Fibroblast of skin of back (primary cell): ENCODE measurements around the gene PIGM.

Experiments used
- DNase-seq: peaks from one replicate; pipeline ENCODE4 v3.0.0-alpha.2; 2013

Gene PIGM

GRCh38 chr1:159986531-159986930 lies 45.3 kb downstream of the PIGM start:
- no peak for DNase-seq

DNA sequence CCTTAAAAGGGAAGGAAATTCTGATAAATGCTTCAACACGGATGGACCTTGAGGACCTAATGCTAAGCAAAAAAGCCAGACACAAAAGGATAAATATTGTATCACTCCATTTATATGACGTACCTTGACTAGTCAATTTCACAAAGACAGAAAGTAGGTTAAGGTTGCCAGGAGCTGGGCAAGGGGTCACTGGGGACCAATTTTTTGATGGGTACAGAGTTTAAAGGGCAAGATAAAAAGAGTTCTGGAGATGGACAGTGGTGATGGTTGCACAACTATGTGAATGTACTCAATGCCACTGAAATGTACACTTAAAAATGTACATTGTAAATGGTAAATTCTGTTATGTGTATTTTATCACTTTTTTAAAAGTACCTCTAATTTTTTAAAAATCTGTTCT lies 45.7 kb downstream of the PIGM start:
- no peak for DNase-seq

DNA sequence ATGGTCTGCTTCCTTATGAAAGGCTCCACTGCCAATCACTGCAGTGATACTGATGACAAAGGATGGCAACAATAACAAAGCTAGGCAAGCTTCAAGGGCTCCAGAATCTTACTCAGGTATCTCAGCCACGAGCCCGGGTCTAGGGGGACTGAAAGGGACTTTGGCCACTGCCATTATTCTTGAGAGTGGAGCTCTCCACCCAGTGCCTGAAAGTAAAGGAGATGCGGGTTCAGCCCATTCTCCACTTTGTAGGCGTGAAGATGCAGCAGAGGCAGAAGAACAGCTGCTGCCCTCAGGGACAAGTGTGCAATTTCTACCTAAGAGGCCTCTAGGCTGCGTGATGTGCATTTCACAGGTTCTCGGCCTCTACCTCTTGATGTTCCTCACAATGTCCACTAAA lies 46.3 kb downstream of the PIGM start:
- DNase-seq = no peak

- DNase-seq = no peak
Observed at GRCh38 chr1:159983681-159984080, 48.1 kb downstream of the PIGM start.

- no peak for DNase-seq
Observed at GRCh38 chr1:159982280-159982679, 49.5 kb downstream of the PIGM start.

- no peak for DNase-seq
Observed at GRCh38 chr1:159981351-159982055, 50.3 kb downstream of the PIGM start.

GRCh38 chr1:159980786-159981185 lies 51.0 kb downstream of the PIGM start:
- no peak for DNase-seq

DNA sequence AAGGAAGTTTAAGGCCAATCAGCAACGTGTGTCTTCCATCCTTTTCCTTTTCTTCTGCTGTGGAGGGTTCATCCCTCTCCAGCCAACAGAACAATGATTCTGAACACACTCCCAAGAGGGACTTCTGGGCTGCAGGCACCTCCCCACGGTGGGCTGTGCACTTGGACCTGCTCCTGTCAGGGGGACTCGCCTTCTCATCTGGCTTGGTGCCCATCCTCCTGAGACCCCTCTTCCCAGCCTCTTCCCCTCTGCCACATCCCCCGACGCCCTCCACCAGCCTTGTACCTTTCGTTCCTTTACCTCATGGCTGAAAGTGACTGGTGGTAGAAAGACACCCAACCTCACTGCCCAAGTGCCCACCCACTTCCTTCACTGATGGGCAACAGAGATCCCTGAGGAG lies 51.7 kb downstream of the PIGM start:
- DNase-seq = no peak

GRCh38 chr1:159979257-159979656 lies 52.5 kb downstream of the PIGM start:
- DNase-seq = no peak

- DNase-seq = no peak
Observed at GRCh38 chr1:159978107-159978398, 53.7 kb downstream of the PIGM start.

DNA sequence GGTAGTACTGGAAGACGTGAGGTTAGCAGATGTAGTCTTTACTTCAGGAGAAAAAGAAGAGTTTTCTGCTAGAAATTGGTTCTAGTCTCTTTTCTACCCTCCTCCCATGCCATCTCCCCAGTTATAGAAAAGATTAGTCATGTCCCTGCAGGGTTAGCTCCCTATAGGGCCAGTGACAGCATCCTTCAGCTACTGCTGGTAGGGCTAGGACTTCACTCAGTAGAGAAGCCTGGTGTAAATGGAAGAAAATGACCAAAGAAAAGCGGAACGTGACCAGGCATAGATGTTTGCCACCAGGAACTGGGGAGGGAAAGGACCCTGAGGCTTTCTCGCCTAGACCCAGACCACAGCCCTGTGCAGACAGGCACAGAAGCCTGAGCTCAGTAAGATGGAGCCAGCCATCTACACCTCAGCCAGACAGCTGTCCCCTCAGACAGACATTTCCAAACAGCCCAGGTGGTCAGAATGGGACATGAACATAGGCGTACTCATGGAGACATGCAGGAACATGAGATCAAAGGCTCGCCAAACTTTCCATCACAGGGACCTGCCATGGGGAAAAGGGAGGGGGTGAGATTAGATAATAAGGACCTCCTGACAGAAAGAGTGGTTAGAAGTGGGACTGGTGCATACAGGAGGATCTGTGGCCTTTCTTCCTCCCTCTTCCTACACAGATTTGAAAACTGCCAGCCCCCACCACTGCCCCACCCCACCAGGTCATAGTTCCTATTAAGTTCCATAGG lies 54.3 kb downstream of the PIGM start:
- no peak for DNase-seq
